Prostate gland (tissue), 2 donors: Measurements from ENCODE around the gene DIS3L2.

Source experiments
- CTCF ChIP-seq, 4 experiments: fragments of 200-600 bp in 2 of 4; fragments of 450-650 bp in 2 of 4; sonication (generic) in 2 of 4; IDR thresholded peaks; 1 replicate in 3 of 4; 2 replicates in 1 of 4; pipeline ENCODE4 v1.5.1; 2016 to 2019; ENCODE audit warnings: antibody characterized with exemption in 4 of 4, mild to moderate bottlenecking in 2 of 4, moderate library complexity in 2 of 4
- POLR2AphosphoS5 ChIP-seq: sonication (generic); formaldehyde crosslinking; IDR thresholded peaks from one replicate; pipeline ENCODE4 v1.6.1; 2017; ENCODE audit warnings: antibody characterized with exemption

GRCh38 chr2:232299084-232299483, 337.6 kb downstream of the DIS3L2 start:
- TF ChIP-seq CTCF (IDR thresholded peaks at IDR 0.05) (no peak), POLR2AphosphoS5 (no peak)
